Astrocyte of the spinal cord (primary cell): ENCODE data around the gene ATP5PO.
A peak's percentile ranks its signal among the peaks of the same experiment; 100 is the strongest.

Experiments
- DNase-seq: peaks from one replicate; pipeline ENCODE4 v3.0.0; 2011; ENCODE audit warnings: low read depth, low spot score
- H3K4me3 ChIP-seq: 2 replicates; pipeline ENCODE4 v1.5.1; 2011; ENCODE audit warnings: low read depth, mild to moderate bottlenecking, low read length, moderate library complexity
- CTCF ChIP-seq: IDR thresholded peaks from 2 replicates; pipeline ENCODE4 v1.5.1; 2012; ENCODE audit warnings: low read depth, mild to moderate bottlenecking, low read length, inconsistent platforms
- in situ Hi-C: cut with HindIII; loops from 2 replicates; pipeline ENCODE4 v1.10.0; 2017; ENCODE audit warnings: low sequenced_read_pairs

The ATP5PO gene

GRCh38 chr21:33901412-33902288, 14.0 kb downstream of the ATP5PO start:
- peak; percentile 81 for TF ChIP-seq CTCF
- in situ Hi-C loops: no loop called here
- DNase-seq: peak; percentile 72
- H3K4me3 ChIP-seq: no peak overlapping the region

DNA sequence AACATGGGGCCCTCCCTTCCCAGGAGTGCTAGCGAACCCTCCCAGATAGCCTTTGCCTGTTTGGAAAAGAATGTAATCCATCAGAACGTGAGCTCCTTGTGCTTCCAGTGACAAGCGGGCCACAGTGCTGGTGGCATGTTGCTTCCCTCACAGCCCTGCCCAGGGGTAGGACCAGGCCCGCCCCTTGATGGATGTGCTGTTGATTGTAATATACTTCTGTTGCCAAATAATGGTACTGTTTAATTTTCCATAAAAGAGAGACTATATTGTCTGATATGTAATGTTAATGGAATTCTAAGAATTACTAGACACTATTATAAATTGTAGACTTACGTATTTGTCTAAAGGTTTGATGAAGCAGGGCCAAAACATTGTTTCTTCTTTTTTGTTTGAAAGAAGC, 16.4 kb downstream of the ATP5PO start:
- DNase-seq: peak; percentile 35
- in situ Hi-C loops: no loop called here
- H3K4me3 ChIP-seq: no peak overlapping the region
- no peak for TF ChIP-seq CTCF

- TF ChIP-seq CTCF: no peak
- DNase-seq: peak; percentile 44
- in situ Hi-C loops: no loop called here
- no peak overlapping the region for H3K4me3 ChIP-seq
Measured at GRCh38 chr21:33898586-33898985, 17.0 kb downstream of the ATP5PO start.

GRCh38 chr21:33897739-33898138, 17.9 kb downstream of the ATP5PO start:
- no peak for TF ChIP-seq CTCF
- H3K4me3 ChIP-seq: no peak overlapping the region
- DNase-seq: no peak
- in situ Hi-C loops: no loop called here

- TF ChIP-seq CTCF: no peak
- in situ Hi-C loops: no loop called here
- no peak overlapping the region for H3K4me3 ChIP-seq
- no peak for DNase-seq
Measured at GRCh38 chr21:33897098-33897497, 18.5 kb downstream of the ATP5PO start.

GRCh38 chr21:33896691-33897090, 18.9 kb downstream of the ATP5PO start:
- no peak overlapping the region for H3K4me3 ChIP-seq
- in situ Hi-C loops: no loop called here
- TF ChIP-seq CTCF: no peak
- no peak for DNase-seq
